HepG2 (cell line): Measurements from ENCODE around the gene IFIT2. TPM values are rescaled to one million over a fixed set of nuclear protein-coding genes. Genes with fewer than 3 reads are reported as not detected.

Source experiments
- ATAC-seq: fragments of 200-7000 bp; cut with Tn5 transposase; 3 replicates; pipeline ENCODE4 v1.9.1; 2020; ENCODE audit warnings: mild to moderate bottlenecking, moderate library complexity
- Bru-seq: library from RNA; stranded (reverse); fragments of 400-500 nt; gene quantifications from one replicate; lab custom pipeline; 2021; lab: Mats Ljungman, UMichigan
- BruChase-seq, 2 experiments: library from RNA; stranded (reverse); fragments of 400-500 nt; gene quantifications; one replicate each; lab custom pipeline; 2021; lab: Mats Ljungman, UMichigan
- BruUV-seq: library from RNA; stranded (reverse); fragments of 400-500 nt; replicated peaks from 2 replicates; lab custom pipeline; 2021; lab: Mats Ljungman, UMichigan
- CTCF ChIA-PET: fragments of 300-600 bp; formaldehyde crosslinking; extraction: SDS; loops from one replicate; lab custom pipeline; 2021; ENCODE audit warnings: low total read pairs, inconsistent platforms, low intra/inter-chr PET ratio; lab: Yijun Ruan, JAX
- POLR2A ChIA-PET: fragments of 350-600 bp; sonication (Branson Sonifier 250); formaldehyde crosslinking; loops from one replicate; lab custom pipeline; 2020; ENCODE audit warnings: antibody characterized with exemption, inconsistent platforms; lab: Yijun Ruan, JAX
- DNase-seq: peaks from one replicate; pipeline ENCODE4 v3.0.0-alpha.2; 2015; ENCODE audit warnings: low spot score
- FAIRE-seq: peaks from 3 replicates; lab custom pipeline; 2011; peaks lifted over from hg19 to GRCh38; lab: Jason Lieb, UNC
- H2AFZ ChIP-seq: one replicate; pipeline ENCODE4 v1.6.1; 2011; ENCODE audit warnings: low read length, inconsistent platforms
- H3K27ac ChIP-seq: fragments of 300-600 bp; 3 replicates; pipeline ENCODE4 v1.8.0; 2011; ENCODE audit warnings: mixed run types, mild to moderate bottlenecking, mixed read lengths, low read length, inconsistent platforms; ENCODE audit not compliant: insufficient read depth; ENCODE audit errors: extremely low read length
- H3K27me3 ChIP-seq, 2 experiments: fragments of 200-600 bp in 1 of 2; 2 replicates in 1 of 2; 3 replicates in 1 of 2; pipeline versions ENCODE4 v1.6.0 to v1.8.0; 2011; ENCODE audit warnings: low read length in 2 of 2, mild to moderate bottlenecking in 2 of 2, moderate library complexity in 2 of 2, inconsistent platforms in 1 of 2; ENCODE audit not compliant: insufficient read depth in 2 of 2, control insufficient read depth in 1 of 2
- H3K36me3 ChIP-seq, 2 experiments: fragments of 200-600 bp in 1 of 2; replicated peaks in 1 of 2; 2 replicates in 1 of 2; 3 replicates in 1 of 2; pipeline versions ENCODE4 v1.5.1 to v1.8.0; 2011; ENCODE audit warnings: low read length in 2 of 2, inconsistent platforms in 1 of 2; ENCODE audit not compliant: insufficient read depth in 2 of 2, control insufficient read depth in 1 of 2
- H3K4me1 ChIP-seq: 2 replicates; pipeline ENCODE4 v1.5.1; 2012; ENCODE audit warnings: low read length, inconsistent platforms; ENCODE audit not compliant: insufficient read depth
- H3K4me2 ChIP-seq: 2 replicates; pipeline ENCODE4 v1.6.0; 2011; ENCODE audit warnings: low read depth, low read length, inconsistent platforms
- H3K4me3 ChIP-seq, 3 experiments: fragments of 200-600 bp in 1 of 3; sonication (generic), shearing (Covaris generic) in 1 of 3; replicated peaks in 1 of 3; 2 replicates each; pipeline ENCODE4 v1.5.1; 2011 to 2016; ENCODE audit warnings: low read length in 3 of 3, inconsistent platforms in 2 of 3, low read depth in 2 of 3, mild to moderate bottlenecking in 2 of 3, control low read depth in 1 of 3, mixed read lengths in 1 of 3; ENCODE audit not compliant: insufficient read depth in 1 of 3
- H3K79me2 ChIP-seq: one replicate; pipeline ENCODE4 v1.6.1; 2011; ENCODE audit warnings: low read length, inconsistent platforms; ENCODE audit not compliant: insufficient read depth
- H3K9ac ChIP-seq: 2 replicates; pipeline ENCODE4 v1.6.0; 2011; ENCODE audit warnings: mild to moderate bottlenecking, low read depth, low read length, inconsistent platforms; ENCODE audit not compliant: insufficient read depth
- H3K9me3 ChIP-seq: 2 replicates; pipeline ENCODE4 v1.5.1; 2012; ENCODE audit warnings: mild to moderate bottlenecking, low read length
- H4K20me1 ChIP-seq: 2 replicates; pipeline ENCODE4 v1.6.0; 2011; ENCODE audit warnings: inconsistent platforms, mild to moderate bottlenecking, low read length, moderate library complexity; ENCODE audit not compliant: insufficient read depth
- BCL6 ChIP-seq: IDR thresholded peaks from 2 replicates; pipeline ENCODE4 v1.6.1; 2016; ENCODE audit warnings: missing genetic modification reagents, missing compliant biosample characterization
- CCDC6 ChIP-seq: sonication (generic); formaldehyde crosslinking; IDR thresholded peaks from 2 replicates; pipeline ENCODE4 v1.8.1; 2022; ENCODE audit warnings: mild to moderate bottlenecking, missing genetic modification reagents, moderate library complexity
- CEBPG ChIP-seq: IDR thresholded peaks from 2 replicates; pipeline ENCODE4 v1.6.1; 2016
- MAZ ChIP-seq, 2 experiments: sonication (generic) in 1 of 2; formaldehyde crosslinking in 1 of 2; IDR thresholded peaks; 2 replicates each; pipeline versions ENCODE4 v1.5.0 to v1.6.1; 2012 to 2020; ENCODE audit warnings: low read depth in 2 of 2, mild to moderate bottlenecking in 2 of 2, borderline replicate concordance in 1 of 2, improper control_type of control experiment in 1 of 2, low read length in 1 of 2, missing genetic modification reagents in 1 of 2, moderate library complexity in 1 of 2
- RBM22 ChIP-seq: fragments of 200-400 bp; formaldehyde crosslinking; optimal IDR thresholded peaks from 2 replicates; pipeline ENCODE3; 2017; ENCODE audit warnings: mild to moderate bottlenecking, low read length, moderate library complexity
- ZFP41 ChIP-seq: sonication (generic); formaldehyde crosslinking; IDR thresholded peaks from 2 replicates; pipeline ENCODE4 v1.4.0; 2020; ENCODE audit warnings: mild to moderate bottlenecking, missing genetic modification reagents, borderline replicate concordance
- ZSCAN22 ChIP-seq: sonication (generic); formaldehyde crosslinking; IDR thresholded peaks from 2 replicates; pipeline ENCODE4 v1.4.0; 2020; ENCODE audit warnings: mild to moderate bottlenecking, missing genetic modification reagents
- WGBS: methylation state at CpG from one replicate; pipeline ENCODE4 v1.1.6; 2017; ENCODE audit warnings: low lambda C conversion rate; 5-methylcytosine and 5-hydroxymethylcytosine counted together
- in situ Hi-C: cut with HindIII; loops from 2 replicates; pipeline ENCODE4 v1.10.0; 2017; ENCODE audit warnings: low pct_unique_long_range_greater_than_20kb; ENCODE audit not compliant: extremely low pct_ligation_motif_present
- intact Hi-C: fragments of 100-400 bp; cut with micrococcal nuclease; formaldehyde crosslinking; loops from one replicate; pipeline ENCODE4 v1.10.0; 2022; ENCODE audit not compliant: unreplicated experiment
- long read RNA-seq, 2 experiments: library from RNA in 1 of 2; library from polyadenylated mRNA in 1 of 2; stranded (forward) in 1 of 2; unstranded in 1 of 2; transcript quantifications; one replicate each; pipeline ENCODE4 v2.0.0, GENCODE V29; 2019 to 2022
- polyA minus RNA-seq, 3 experiments: library from RNA; depleted of rRNA, polyadenylated mRNA; stranded (reverse); fragments of >200 nt; gene quantifications; 2 replicates each; pipeline ENCODE4 v1.2.3, GENCODE V29; 2011; ENCODE audit warnings: low replicate concordance in 1 of 3
- polyA plus RNA-seq, 8 experiments: library from polyadenylated mRNA; depleted of rRNA in 3 of 8; stranded (reverse) in 7 of 8; unstranded in 1 of 8; fragments of >200 nt; fragmentation: Illumina TruSeq in 4 of 8; extraction: Trizol in 4 of 8; gene quantifications; 2 replicates each; pipeline versions ENCODE4 v1.2.1 to v1.2.3, GENCODE V29; 2011 to 2016; ENCODE audit warnings: low read depth in 4 of 8, missing spikeins in 1 of 8, mixed read lengths in 1 of 8; ENCODE audit not compliant: insufficient read depth in 1 of 8
- total RNA-seq, 5 experiments: library from RNA; depleted of rRNA; stranded (reverse); fragments of >200 nt; fragmentation: Illumina TruSeq; extraction: Trizol; gene quantifications; 2 replicates each; pipeline ENCODE4 v1.2.3, GENCODE V29; 2016; ENCODE audit warnings: low read depth in 1 of 5
- TF ChIP-seq, protein P1 (sequence below): IDR thresholded peaks from 2 replicates; pipeline ENCODE4 v1.6.1; 2016; ENCODE audit warnings: control low read depth
- TF ChIP-seq, protein P2 (sequence below): sonication (generic); formaldehyde crosslinking; IDR thresholded peaks from 2 replicates; pipeline ENCODE4 v1.4.0; 2020; ENCODE audit warnings: low read depth, missing genetic modification reagents

IFIT2 gene, protein sequence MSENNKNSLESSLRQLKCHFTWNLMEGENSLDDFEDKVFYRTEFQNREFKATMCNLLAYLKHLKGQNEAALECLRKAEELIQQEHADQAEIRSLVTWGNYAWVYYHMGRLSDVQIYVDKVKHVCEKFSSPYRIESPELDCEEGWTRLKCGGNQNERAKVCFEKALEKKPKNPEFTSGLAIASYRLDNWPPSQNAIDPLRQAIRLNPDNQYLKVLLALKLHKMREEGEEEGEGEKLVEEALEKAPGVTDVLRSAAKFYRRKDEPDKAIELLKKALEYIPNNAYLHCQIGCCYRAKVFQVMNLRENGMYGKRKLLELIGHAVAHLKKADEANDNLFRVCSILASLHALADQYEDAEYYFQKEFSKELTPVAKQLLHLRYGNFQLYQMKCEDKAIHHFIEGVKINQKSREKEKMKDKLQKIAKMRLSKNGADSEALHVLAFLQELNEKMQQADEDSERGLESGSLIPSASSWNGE
- total RNA-seq (2016; rRNA removed; fragmentation: Illumina TruSeq; extraction: Trizol) (0.15 and 0.27 TPM in 2 replicates), polyA plus RNA-seq (2011; rRNA removed) (0.04 and 0.07 TPM in 2 replicates), polyA minus RNA-seq (2011; rRNA and poly(A)+ RNA removed; ENCODE audit: low replicate concordance) (1.7 TPM in 1 of 2 replicates, not detected in the other), Bru-seq, nascent RNA (percentile 17 among the genes with signal in this experiment), BruChase-seq, experiment 1, labeled RNA remaining after a 6-hour chase (percentile 13 among the genes with signal in this experiment), BruChase-seq, experiment 2, labeled RNA remaining after a 2-hour chase (percentile 19 among the genes with signal in this experiment)
- total RNA-seq (2016; cell fraction: cytosol; rRNA removed; fragmentation: Illumina TruSeq; extraction: Trizol; ENCODE audit: low read depth), result 0.10 TPM in 1 of 2 replicates, not detected in the other
- total RNA-seq (2016; cell fraction: insoluble cytoplasmic fraction; rRNA removed; fragmentation: Illumina TruSeq; extraction: Trizol), result 0.22 and 0.31 TPM in 2 replicates
- 0.07 and 0.12 TPM in 2 replicates for total RNA-seq (2016; cell fraction: membrane; rRNA removed; fragmentation: Illumina TruSeq; extraction: Trizol)
- not detected in 2 replicates for total RNA-seq (2016; cell fraction: nucleus; rRNA removed; fragmentation: Illumina TruSeq; extraction: Trizol)
- 0.04 TPM in 2 replicates for polyA plus RNA-seq (2011; cell fraction: cytosol; rRNA removed)
- polyA plus RNA-seq (2011; cell fraction: nucleus; rRNA removed), result 0.03 TPM in 1 of 2 replicates, not detected in the other
- 0.08 and 0.11 TPM in 2 replicates for polyA plus RNA-seq (2012)
- polyA plus RNA-seq (2016; cell fraction: cytosol; fragmentation: Illumina TruSeq; extraction: Trizol; ENCODE audit: low read depth), result 0.06 TPM in 1 of 2 replicates, not detected in the other
- polyA plus RNA-seq (2016; cell fraction: insoluble cytoplasmic fraction; fragmentation: Illumina TruSeq; extraction: Trizol; ENCODE audit: low read depth), result 0.12 and 0.26 TPM in 2 replicates
- polyA plus RNA-seq (2016; cell fraction: membrane; fragmentation: Illumina TruSeq; extraction: Trizol; ENCODE audit: low read depth), result 0.07 TPM in 1 of 2 replicates, not detected in the other
- polyA plus RNA-seq (2016; cell fraction: nucleus; fragmentation: Illumina TruSeq; extraction: Trizol; ENCODE audit: insufficient read depth, low read depth), result 0.40 TPM in 1 of 2 replicates, not detected in the other
- polyA minus RNA-seq (2011; cell fraction: cytosol; rRNA and poly(A)+ RNA removed), result not detected in 2 replicates
- 0.12 TPM in 1 of 2 replicates, not detected in the other for polyA minus RNA-seq (2011; cell fraction: nucleus; rRNA and poly(A)+ RNA removed)
- long read RNA-seq, experiment 1, result 0 reads
- long read RNA-seq, experiment 2, result 0 reads

DNA sequence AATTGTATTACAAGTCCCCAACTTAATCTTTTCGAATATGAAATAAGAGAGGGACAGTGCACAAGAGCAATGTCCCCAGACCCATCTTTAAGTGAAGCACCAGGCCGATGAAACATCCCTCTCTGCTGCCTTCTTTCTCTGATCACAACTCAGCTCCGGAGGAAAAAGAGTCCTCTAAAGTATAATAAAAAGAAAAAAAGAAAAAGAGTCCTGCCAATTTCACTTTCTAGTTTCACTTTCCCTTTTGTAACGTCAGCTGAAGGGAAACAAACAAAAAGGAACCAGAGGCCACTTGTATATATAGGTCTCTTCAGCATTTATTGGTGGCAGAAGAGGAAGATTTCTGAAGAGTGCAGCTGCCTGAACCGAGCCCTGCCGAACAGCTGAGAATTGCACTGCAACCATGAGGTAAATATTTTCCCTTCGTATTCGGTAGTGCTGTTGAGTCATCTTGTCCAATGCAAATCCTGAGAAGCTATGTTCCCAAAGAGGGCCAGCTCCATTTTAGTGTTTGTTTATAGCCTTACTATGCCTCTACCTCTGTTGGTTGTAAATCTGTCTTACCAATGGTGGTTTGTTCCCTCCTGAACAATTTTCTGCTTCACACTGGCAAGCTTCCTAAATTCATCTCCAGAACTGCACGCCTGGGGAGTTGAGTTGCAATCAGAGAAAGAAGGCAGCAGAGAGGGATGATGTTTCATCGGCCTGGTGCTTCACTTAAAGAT, at the start of gene IFIT2:
TSS of gene IFIT2 (plus strand) at position 326 of the 725 bp plus-strand sequence. CDS start at position 404, 78 bp downstream.
- in situ Hi-C loops (no loop called here), intact Hi-C loops (no loop called here)
- Histone ChIP-seq H3K4me2 (peak within 1 kb of the TSS; percentile 87), H3K4me3 (peak within 1 kb of the TSS; percentile 28 to 71 (median 56)), H3K4me1 (peaks cover 24% of the 10 kb centered on the region), H3K36me3 (no peaks in the 10 kb centered on the region), H2AFZ (peak within 1 kb of the TSS; percentile 60), H3K9me3 (no peaks in the 10 kb centered on the region), H3K79me2 (no peaks in the 10 kb centered on the region), H3K9ac (peak within 1 kb of the TSS; percentile 8; the same call in 1 of the 2 replicates), H3K27ac (no peak within 1 kb of the TSS), H3K27me3 (peaks cover 0 to 3% of the 10 kb centered on the region in 2 experiments; a peak in 1 of 5 replicates), H4K20me1 (no peaks in the 10 kb centered on the region)
- POLR2A ChIA-PET, result interaction anchor here (0.7 to 2.3 kb wide), 4 partner anchors 18 to 71 kb away, joined by 3 to 8 read pairs (median 4); no protein-coding TSS in a partner anchor
- BruUV-seq, result no TSS peak
- 2% methylated on average over 10 of the region's 10 CpGs for WGBS
- peak; percentile 94 for ATAC-seq
- CTCF ChIA-PET, result no interaction called here
- DNase-seq, result peak; percentile 15
- FAIRE-seq, result peak; percentile 64
- TF ChIP-seq, protein P1, sequence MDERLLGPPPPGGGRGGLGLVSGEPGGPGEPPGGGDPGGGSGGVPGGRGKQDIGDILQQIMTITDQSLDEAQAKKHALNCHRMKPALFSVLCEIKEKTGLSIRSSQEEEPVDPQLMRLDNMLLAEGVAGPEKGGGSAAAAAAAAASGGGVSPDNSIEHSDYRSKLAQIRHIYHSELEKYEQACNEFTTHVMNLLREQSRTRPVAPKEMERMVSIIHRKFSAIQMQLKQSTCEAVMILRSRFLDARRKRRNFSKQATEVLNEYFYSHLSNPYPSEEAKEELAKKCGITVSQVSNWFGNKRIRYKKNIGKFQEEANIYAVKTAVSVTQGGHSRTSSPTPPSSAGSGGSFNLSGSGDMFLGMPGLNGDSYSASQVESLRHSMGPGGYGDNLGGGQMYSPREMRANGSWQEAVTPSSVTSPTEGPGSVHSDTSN (CRISPR knock-in tag), result no peak
- TF ChIP-seq ZSCAN22 (CRISPR knock-in tag) (no peak), RBM22 (no peak), CCDC6 (CRISPR knock-in tag) (no peak), BCL6 (CRISPR knock-in tag) (no peak), CEBPG (CRISPR knock-in tag) (peak; percentile 32; the same call in 1 of the 2 replicates), ZFP41 (CRISPR knock-in tag) (no peak), MAZ (IDR thresholded peaks at IDR 0.05; ENCODE audit: borderline replicate concordance, low read depth, low read length) (no peak), MAZ (CRISPR knock-in tag; IDR thresholded peaks at IDR 0.05; ENCODE audit: low read depth) (no peak)
- TF ChIP-seq, protein P2, sequence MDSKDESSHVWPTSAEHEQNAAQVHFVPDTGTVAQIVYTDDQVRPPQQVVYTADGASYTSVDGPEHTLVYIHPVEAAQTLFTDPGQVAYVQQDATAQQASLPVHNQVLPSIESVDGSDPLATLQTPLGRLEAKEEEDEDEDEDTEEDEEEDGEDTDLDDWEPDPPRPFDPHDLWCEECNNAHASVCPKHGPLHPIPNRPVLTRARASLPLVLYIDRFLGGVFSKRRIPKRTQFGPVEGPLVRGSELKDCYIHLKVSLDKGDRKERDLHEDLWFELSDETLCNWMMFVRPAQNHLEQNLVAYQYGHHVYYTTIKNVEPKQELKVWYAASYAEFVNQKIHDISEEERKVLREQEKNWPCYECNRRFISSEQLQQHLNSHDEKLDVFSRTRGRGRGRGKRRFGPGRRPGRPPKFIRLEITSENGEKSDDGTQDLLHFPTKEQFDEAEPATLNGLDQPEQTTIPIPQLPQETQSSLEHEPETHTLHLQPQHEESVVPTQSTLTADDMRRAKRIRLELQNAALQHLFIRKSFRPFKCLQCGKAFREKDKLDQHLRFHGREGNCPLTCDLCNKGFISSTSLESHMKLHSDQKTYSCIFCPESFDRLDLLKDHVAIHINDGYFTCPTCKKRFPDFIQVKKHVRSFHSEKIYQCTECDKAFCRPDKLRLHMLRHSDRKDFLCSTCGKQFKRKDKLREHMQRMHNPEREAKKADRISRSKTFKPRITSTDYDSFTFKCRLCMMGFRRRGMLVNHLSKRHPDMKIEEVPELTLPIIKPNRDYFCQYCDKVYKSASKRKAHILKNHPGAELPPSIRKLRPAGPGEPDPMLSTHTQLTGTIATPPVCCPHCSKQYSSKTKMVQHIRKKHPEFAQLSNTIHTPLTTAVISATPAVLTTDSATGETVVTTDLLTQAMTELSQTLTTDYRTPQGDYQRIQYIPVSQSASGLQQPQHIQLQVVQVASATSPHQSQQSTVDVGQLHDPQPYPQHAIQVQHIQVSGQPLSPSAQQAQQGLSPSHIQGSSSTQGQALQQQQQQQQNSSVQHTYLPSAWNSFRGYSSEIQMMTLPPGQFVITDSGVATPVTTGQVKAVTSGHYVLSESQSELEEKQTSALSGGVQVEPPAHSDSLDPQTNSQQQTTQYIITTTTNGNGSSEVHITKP (CRISPR knock-in tag), result no peak
